GM12878 (cell line): ENCODE measurements around the gene ZNF618. TPM values are rescaled to one million over a fixed set of nuclear protein-coding genes. Genes with fewer than 3 reads are reported as not detected.

Experiments
- ATAC-seq: fragments of 200-7000 bp; cut with Tn5 transposase; 3 replicates; pipeline ENCODE4 v1.9.1; 2020; ENCODE audit warnings: mild to moderate bottlenecking, moderate library complexity
- BruUV-seq: library from RNA; stranded (reverse); fragments of 400-500 nt; replicated peaks from 2 replicates; lab custom pipeline; 2021; lab: Mats Ljungman, UMichigan
- CTCF ChIA-PET: fragments of 300-600 bp; sonication (Branson Sonifier 250); formaldehyde crosslinking; extraction: SDS; loops from one replicate; lab custom pipeline; 2021; ENCODE audit warnings: inconsistent platforms; lab: Yijun Ruan, JAX
- POLR2A ChIA-PET: fragments of 350-600 bp; formaldehyde crosslinking; extraction: SDS; loops from one replicate; lab custom pipeline; 2021; ENCODE audit warnings: inconsistent platforms; lab: Charles Lee
- RAD21 ChIA-PET: fragments of 300-600 bp; sonication (Branson Sonifier 250); formaldehyde crosslinking; loops from one replicate; lab custom pipeline; 2023; ENCODE audit warnings: antibody characterized with exemption; ENCODE audit not compliant: unreplicated experiment; lab: Charles Lee
- SMC1A ChIA-PET: fragments of 300-600 bp; sonication (Branson Sonifier 250); formaldehyde crosslinking; loops from one replicate; lab custom pipeline; 2023; ENCODE audit not compliant: unreplicated experiment, uncharacterized antibody; lab: Charles Lee
- DNase-seq: peaks from one replicate; pipeline ENCODE4 v3.0.0-alpha.2; 2011; ENCODE audit warnings: low read depth, low spot score
- FAIRE-seq: peaks from 3 replicates; lab custom pipeline; 2011; peaks lifted over from hg19 to GRCh38; lab: Jason Lieb, UNC
- H2AFZ ChIP-seq: 2 replicates; pipeline ENCODE4 v1.6.0; 2011; ENCODE audit warnings: low read depth, low read length, control low read depth; ENCODE audit not compliant: control insufficient read depth
- H3K27ac ChIP-seq: 2 replicates; pipeline ENCODE4 v1.5.1; 2011; ENCODE audit warnings: control low read depth; ENCODE audit not compliant: control insufficient read depth, insufficient read depth
- H3K27me3 ChIP-seq, 2 experiments: replicated peaks in 1 of 2; 2 replicates each; pipeline versions ENCODE4 v1.6.0 to v1.6.1; 2011; ENCODE audit warnings: low read length in 1 of 2; ENCODE audit not compliant: control insufficient read depth in 2 of 2, insufficient read depth in 2 of 2
- H3K36me3 ChIP-seq, 2 experiments: 2 replicates each; pipeline ENCODE4 v1.5.1; 2011; ENCODE audit warnings: low read length in 1 of 2; ENCODE audit not compliant: control insufficient read depth in 2 of 2, insufficient read depth in 2 of 2
- H3K4me1 ChIP-seq: 2 replicates; pipeline ENCODE4 v1.6.1; 2011; ENCODE audit warnings: mild to moderate bottlenecking, low read length, moderate library complexity, mixed read lengths; ENCODE audit not compliant: control insufficient read depth, insufficient read depth
- H3K4me2 ChIP-seq: 2 replicates; pipeline ENCODE4 v1.6.0; 2011; ENCODE audit warnings: control low read depth; ENCODE audit not compliant: control insufficient read depth, insufficient read depth
- H3K4me3 ChIP-seq: fragments of 200-600 bp; sonication (generic); 2 replicates; pipeline ENCODE4 v1.5.1; 2016
- H3K79me2 ChIP-seq: 2 replicates; pipeline ENCODE4 v1.6.0; 2011; ENCODE audit warnings: low read length; ENCODE audit not compliant: control insufficient read depth, insufficient read depth
- H3K9ac ChIP-seq: 2 replicates; pipeline ENCODE4 v1.8.0; 2011; ENCODE audit warnings: low read length, control low read depth, mixed read lengths; ENCODE audit not compliant: control insufficient read depth, insufficient read depth
- H3K9me3 ChIP-seq: replicated peaks from 3 replicates; pipeline ENCODE4 v1.5.1; 2011; ENCODE audit warnings: mild to moderate bottlenecking, low read length; ENCODE audit not compliant: control insufficient read depth, insufficient read depth
- H4K20me1 ChIP-seq: 2 replicates; pipeline ENCODE4 v1.6.0; 2011; ENCODE audit not compliant: control insufficient read depth, insufficient read depth
- CUX1 ChIP-seq: IDR thresholded peaks from 2 replicates; pipeline ENCODE4 v1.6.1; 2012; ENCODE audit warnings: improper control_type of control experiment, low read depth, low read length; ENCODE audit not compliant: insufficient replicate concordance
- E4F1 ChIP-seq: fragments of 450-650 bp; IDR thresholded peaks from 2 replicates; pipeline ENCODE4 v1.6.1; 2018; ENCODE audit warnings: borderline replicate concordance, mild to moderate bottlenecking; ENCODE audit not compliant: partially characterized antibody
- POLR2A ChIP-seq: IDR thresholded peaks from 2 replicates; pipeline ENCODE4 v1.6.1; 2011; ENCODE audit warnings: low read depth, mild to moderate bottlenecking, low read length
- RFX5 ChIP-seq: IDR thresholded peaks from 2 replicates; pipeline ENCODE4 v1.6.1; 2011; ENCODE audit warnings: low read depth, low read length, improper control_type of control experiment
- SP1 ChIP-seq: IDR thresholded peaks from one replicate; pipeline ENCODE4 v1.6.1; 2011; ENCODE audit warnings: low read depth, low read length
- SREBF1 ChIP-seq: IDR thresholded peaks from 2 replicates; pipeline ENCODE4 v1.6.1; 2012; ENCODE audit warnings: mild to moderate bottlenecking, low read length
- STAT3 ChIP-seq: IDR thresholded peaks from 2 replicates; pipeline ENCODE4 v1.6.1; 2011; ENCODE audit warnings: low read depth, low read length, improper control_type of control experiment
- TBL1XR1 ChIP-seq: IDR thresholded peaks from 2 replicates; pipeline ENCODE4 v1.6.1; 2012; ENCODE audit warnings: low read depth, low read length, improper control_type of control experiment
- TCF7 ChIP-seq: IDR thresholded peaks from 2 replicates; pipeline ENCODE4 v1.6.1; 2014; ENCODE audit warnings: antibody characterized with exemption, borderline replicate concordance
- WGBS: methylation state at CpG from one replicate; pipeline ENCODE4 v1.1.6; 2016; ENCODE audit warnings: low lambda C conversion rate; ENCODE audit not compliant: insufficient replicate concordance, insufficient coverage; ENCODE audit errors: missing lambda C conversion rate; 5-methylcytosine and 5-hydroxymethylcytosine counted together
- in situ Hi-C: fragments of 300-500 bp; cut with MboI; formaldehyde crosslinking; loops from 9 replicates; pipeline ENCODE4 v1.14.3; 2018; ENCODE audit warnings: mixed read lengths
- intact Hi-C: fragments of 100-400 bp; cut with micrococcal nuclease; formaldehyde crosslinking; loops from one replicate; pipeline ENCODE4 v1.14.2; 2022; ENCODE audit not compliant: unreplicated experiment
- polyA plus RNA-seq, 11 experiments: library from polyadenylated mRNA; depleted of rRNA in 4 of 11; unstranded in 6 of 11; stranded (reverse) in 5 of 11; fragments of >200 nt; fragmentation: Nextera tagmentation in 4 of 11; fragmentation: Illumina TruSeq in 1 of 11; extraction: Ambion mirVana in 4 of 11; extraction: Trizol in 1 of 11; gene quantifications; 1 replicate in 1 of 11; 2 replicates in 10 of 11; pipeline versions ENCODE4 v1.2.1 to v1.2.3, GENCODE V29; 2011 to 2016; ENCODE audit warnings: inconsistent platforms in 2 of 11, missing spikeins in 2 of 11, low read depth in 1 of 11
- total RNA-seq, 4 experiments: library from RNA; depleted of rRNA in 3 of 4; stranded (reverse); fragments of >200 nt in 3 of 4; fragmentation: Illumina TruSeq in 1 of 4; extraction: Trizol in 1 of 4; gene quantifications; 2 replicates each; pipeline versions ENCODE4 v1.2.1 to v1.2.3, GENCODE V29; 2013 to 2021

ZNF618 gene
- total and polyA plus RNA-seq, 10 of the 15 experiments (the other 5 are each of a cell fraction or from before 2014, with no cell fraction given): 0.01 to 0.24 (median 0.06) TPM; not detected in 2

DNA sequence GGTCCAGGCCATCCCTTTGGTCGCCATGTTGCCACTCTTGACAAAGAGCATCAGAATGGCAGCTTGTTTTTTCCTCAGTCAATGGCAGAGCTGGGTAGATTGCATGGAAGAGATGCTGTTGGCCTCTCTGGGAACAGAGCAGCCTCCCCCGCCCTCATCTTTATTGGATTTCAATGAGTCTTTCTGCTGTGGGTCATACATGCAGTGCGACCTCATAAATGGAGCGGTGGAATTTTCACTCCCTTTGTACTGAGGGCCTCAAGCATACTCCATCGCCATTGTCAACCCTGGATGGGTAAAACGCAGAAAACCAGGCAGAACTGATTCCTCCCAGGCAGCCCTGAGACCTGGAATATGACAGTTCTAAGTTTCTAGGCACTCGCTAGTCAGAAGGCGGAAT lies 71.8 kb downstream of the ZNF618 start:
- Histone ChIP-seq H3K4me1 (no peaks in the 10 kb centered on the region), H3K9me3 (no peaks in the 10 kb centered on the region), H3K4me3 (no peak overlapping the region), H3K27me3 (no peaks in the 10 kb centered on the region), H3K27ac (no peak overlapping the region), H4K20me1 (no peaks in the 10 kb centered on the region), H3K79me2 (no peaks in the 10 kb centered on the region), H3K9ac (no peak overlapping the region), H2AFZ (no peak overlapping the region), H3K36me3 (no peaks in the 10 kb centered on the region), H3K4me2 (no peak overlapping the region)
- ChIA-PET RAD21 (no interaction called here), SMC1A (no interaction called here), CTCF (no interaction called here), POLR2A (no interaction called here)
- TF ChIP-seq TBL1XR1 (no peak), TCF7 (no peak), POLR2A (no peak), STAT3 (no peak)
- WGBS: 44% methylated on average over 8 of the region's 8 CpGs
- intact Hi-C loops: no loop called here
- ATAC-seq: no peak
- no TSS peak for BruUV-seq
- in situ Hi-C loops: loop anchor here (10.0 kb wide), 1 partner anchor 57 kb away; no protein-coding TSS in a partner anchor
- no peak for FAIRE-seq
- DNase-seq: no peak

GRCh38 chr9:113948891-113949570 lies 72.9 kb downstream of the ZNF618 start:
- Histone ChIP-seq H3K4me1 (no peaks in the 10 kb centered on the region), H3K9ac (no peak overlapping the region), H3K4me2 (no peak overlapping the region), H3K36me3 (no peaks in the 10 kb centered on the region), H3K4me3 (no peak overlapping the region), H3K27me3 (no peaks in the 10 kb centered on the region), H2AFZ (no peak overlapping the region), H3K79me2 (no peaks in the 10 kb centered on the region), H4K20me1 (no peaks in the 10 kb centered on the region), H3K9me3 (no peaks in the 10 kb centered on the region), H3K27ac (no peak overlapping the region)
- in situ Hi-C loops (loop anchor here (10.0 kb wide), 1 partner anchor 56 kb away; no protein-coding TSS in a partner anchor), intact Hi-C loops (no loop called here)
- no TSS peak for BruUV-seq
- DNase-seq (no peak), ATAC-seq (no peak), FAIRE-seq (no peak)
- ChIA-PET CTCF (no interaction called here), POLR2A (no interaction called here), RAD21 (no interaction called here), SMC1A (no interaction called here)
- WGBS: 53% methylated on average over 11 of the region's 11 CpGs
- TF ChIP-seq SREBF1 (no peak), E4F1 (no peak), CUX1 (no peak), SP1 (no peak), RFX5 (no peak)
